GM12892 (cell line): Measurements from ENCODE around the gene NDUFB1.

Source experiments
- POLR2AphosphoS5 ChIP-seq: IDR thresholded peaks from 2 replicates; pipeline ENCODE4 v1.6.1; 2011; ENCODE audit warnings: low read depth, low read length, control low read depth
- TAF1 ChIP-seq: IDR thresholded peaks from 2 replicates; pipeline ENCODE4 v1.6.1; 2011; ENCODE audit warnings: low read depth, mild to moderate bottlenecking, control low read depth, low read length, borderline replicate concordance

- TF ChIP-seq POLR2AphosphoS5 (no peak), TAF1 (no peak)
These were observed 1.3 kb upstream of the NDUFB1 start for GRCh38 chr14:92122761-92123160.
